GM18907 (cell line): ENCODE results near the gene CATSPERE.

Experiments used
- ATAC-seq: cut with Tn5 transposase; IDR thresholded peaks from one replicate; pipeline ENCODE4 v1.9.1; 2021; ENCODE audit warnings: mild to moderate bottlenecking, moderate library complexity; ENCODE audit not compliant: unreplicated experiment

Gene CATSPERE

GRCh38 chr1:244615301-244615700 is 154.2 kb downstream of the CATSPERE start:
- no peak for ATAC-seq

GRCh38 chr1:244626709-244627108 is 165.6 kb downstream of the CATSPERE start:
- ATAC-seq: no peak

GRCh38 chr1:244628789-244629188 is 167.7 kb downstream of the CATSPERE start:
- ATAC-seq: no peak

GRCh38 chr1:244633140-244633539 is 172.1 kb downstream of the CATSPERE start:
- ATAC-seq: no peak

GRCh38 chr1:244634546-244634945 is 173.5 kb downstream of the CATSPERE start:
- no peak for ATAC-seq

GRCh38 chr1:244636488-244637259 is 175.6 kb downstream of the CATSPERE start:
- no peak for ATAC-seq

- no peak for ATAC-seq
Measured at GRCh38 chr1:244639561-244639960, 178.5 kb downstream of the CATSPERE start.

GRCh38 chr1:244640917-244641316 is 179.8 kb downstream of the CATSPERE start:
- ATAC-seq: no peak

- no peak for ATAC-seq
Measured at GRCh38 chr1:244642526-244642925, 181.5 kb downstream of the CATSPERE start.

GRCh38 chr1:244642988-244643387 is 181.9 kb downstream of the CATSPERE start:
- ATAC-seq: no peak

- ATAC-seq: no peak
Measured at GRCh38 chr1:244645414-244645813, 184.3 kb downstream of the CATSPERE start.

GRCh38 chr1:244645890-244646289 is 184.8 kb downstream of the CATSPERE start:
- ATAC-seq: no peak

GRCh38 chr1:244647819-244648218 is 186.7 kb downstream of the CATSPERE start:
- no peak for ATAC-seq

GRCh38 chr1:244651956-244652622 is 191.0 kb downstream of the CATSPERE start:
- no peak for ATAC-seq

GRCh38 chr1:244652623-244653438 is 191.8 kb downstream of the CATSPERE start, which contains the start of gene DESI2:
TSS of gene DESI2 (plus strand) at chr1:244653126. CDS start at chr1:244653314, 188 bp downstream.
- peak; percentile 98 for ATAC-seq

GRCh38 chr1:244653439-244654107 is 192.5 kb downstream of the CATSPERE start:
- ATAC-seq: no peak

- ATAC-seq: no peak
Measured at GRCh38 chr1:244654108-244655038, 193.3 kb downstream of the CATSPERE start.

GRCh38 chr1:244655186-244655585 is 194.1 kb downstream of the CATSPERE start:
- ATAC-seq: no peak

GRCh38 chr1:244657421-244657820 is 196.3 kb downstream of the CATSPERE start:
- no peak for ATAC-seq

- no peak for ATAC-seq
Measured at GRCh38 chr1:244659694-244660093, 198.6 kb downstream of the CATSPERE start.
